ENCODE measurements around the gene RBM44.
"Not testable (repeated sequence)": the region's sequence is repeated elsewhere in the genome, so short reads cannot be mapped to it uniquely, and the experiment has no call there.

The RBM44 gene

DNA sequence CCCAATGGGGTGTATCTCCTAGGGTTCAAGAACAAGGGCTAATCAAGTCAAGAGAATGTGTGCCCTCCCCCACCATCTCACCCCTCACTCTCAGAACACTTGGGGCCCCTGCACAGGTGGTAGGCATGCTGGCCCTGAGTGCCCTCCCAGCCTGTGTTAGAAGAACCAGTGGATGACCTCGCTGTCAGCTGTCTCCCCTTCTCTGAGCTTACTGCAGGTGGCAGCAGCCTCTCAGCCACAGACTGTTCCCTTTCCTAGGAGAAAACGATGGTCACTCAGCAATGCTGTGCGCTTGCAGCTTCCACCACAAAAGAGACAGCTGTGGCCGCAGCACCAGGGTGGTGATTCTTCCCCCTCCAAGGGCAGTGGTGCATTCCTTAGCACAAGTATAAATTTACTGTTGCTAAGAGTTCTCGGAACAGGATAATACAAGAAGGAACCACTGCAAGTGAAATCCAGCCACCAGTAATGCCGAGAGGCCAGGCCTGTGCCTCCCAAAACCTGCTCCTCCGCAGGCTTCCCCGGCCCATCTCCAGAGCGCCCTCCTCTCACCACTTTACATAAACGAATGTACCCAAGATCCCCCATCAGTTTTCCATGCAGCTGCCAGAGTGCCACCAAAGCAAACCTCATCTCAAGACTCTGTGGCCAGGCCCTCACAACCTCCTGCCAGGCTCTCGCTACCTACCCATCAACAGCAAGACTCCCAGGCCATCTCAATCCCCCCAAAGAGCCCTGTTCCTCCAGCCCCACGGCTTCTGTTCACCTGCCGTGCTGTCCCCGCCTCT, 59.9 kb downstream of the RBM44 start:
- DNase-seq: peak; percentile 75

GRCh38 chr2:237859082-237859433, 60.5 kb downstream of the RBM44 start:
- peak; percentile 10 for DNase-seq

- DNase-seq: peak; percentile 49
These were observed 61.1 kb downstream of the RBM44 start, which contains the start of gene RAMP1 for GRCh38 chr2:237859533-237860272. RAMP1 (plus strand) TSS chr2:237859623; CDS start chr2:237859676, 53 bp downstream.

DNA sequence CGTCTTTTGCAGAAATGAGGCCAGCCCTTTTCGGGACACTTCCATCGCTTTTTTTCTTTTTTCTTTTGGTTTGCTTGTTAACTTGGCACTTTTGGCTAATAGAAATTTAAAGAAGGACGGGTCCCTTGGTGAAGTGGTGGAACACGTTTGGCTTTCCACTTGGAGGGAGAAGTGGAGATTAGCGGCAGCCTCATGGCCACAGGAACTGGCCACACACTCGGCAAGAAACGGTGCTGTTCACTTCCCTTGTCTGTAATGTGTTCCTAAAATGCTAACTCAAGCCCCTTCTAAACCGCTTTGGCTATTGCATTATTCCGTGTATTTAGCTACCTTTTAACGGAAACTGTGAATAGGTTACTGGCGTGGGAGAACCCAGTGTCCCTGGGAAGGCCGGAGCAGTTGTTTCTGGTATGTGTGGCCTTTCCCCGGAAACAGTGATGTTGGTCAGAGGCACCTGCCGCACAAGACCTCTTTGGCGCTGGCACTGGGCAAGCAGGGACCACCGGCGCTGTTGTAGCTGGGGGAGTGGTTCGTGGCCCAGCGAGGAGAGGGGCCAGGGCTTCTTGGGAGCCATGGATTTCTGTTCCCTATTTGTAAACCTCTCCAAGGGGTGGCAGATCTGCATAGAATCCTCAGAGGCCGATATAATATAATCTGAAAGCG, 61.8 kb downstream of the RBM44 start:
- no peak for DNase-seq

- DNase-seq: no peak
These were observed 63.4 kb downstream of the RBM44 start for GRCh38 chr2:237861875-237862527.

DNA sequence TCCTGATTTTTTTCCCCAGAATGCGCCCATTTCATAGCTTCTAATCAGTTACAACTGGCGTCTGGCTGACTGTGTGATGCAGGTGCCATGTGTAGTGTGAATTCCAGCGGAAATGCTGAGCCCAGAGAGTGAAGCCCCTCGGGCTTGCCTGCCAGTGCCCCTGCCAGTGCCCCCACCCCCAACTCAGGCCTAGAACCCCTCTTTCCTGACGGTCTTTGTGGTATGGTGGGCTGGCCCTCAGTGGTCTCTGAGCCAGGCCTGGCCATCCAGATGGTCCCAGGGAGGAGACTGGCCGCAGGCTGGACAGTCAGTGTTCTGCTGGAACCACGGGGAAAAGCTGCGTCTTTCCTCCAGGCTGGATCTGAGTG, 63.9 kb downstream of the RBM44 start:
- DNase-seq: no peak

DNA sequence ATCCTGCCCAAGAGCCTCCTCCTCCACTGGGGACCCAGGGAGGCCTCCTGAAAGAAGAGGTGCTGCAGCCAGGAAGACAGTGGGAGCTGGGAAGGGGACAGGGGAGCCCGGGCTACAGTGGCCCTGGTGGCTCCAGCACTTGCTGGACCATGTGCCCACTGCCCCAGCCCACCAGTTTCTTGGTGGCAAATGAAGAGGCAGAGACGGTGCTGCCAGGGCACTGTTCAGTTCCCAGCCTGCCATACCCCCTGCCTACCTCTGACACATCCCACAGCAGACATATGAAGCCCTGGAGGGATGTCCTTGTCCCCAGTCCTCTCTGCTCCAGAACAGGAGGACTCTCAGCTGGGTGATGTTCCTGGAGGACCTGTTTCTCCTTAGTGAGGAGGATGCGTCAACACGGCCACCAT, 64.5 kb downstream of the RBM44 start:
- no peak for DNase-seq

- no peak for DNase-seq
These were observed 65.3 kb downstream of the RBM44 start for GRCh38 chr2:237863689-237864443.

DNA sequence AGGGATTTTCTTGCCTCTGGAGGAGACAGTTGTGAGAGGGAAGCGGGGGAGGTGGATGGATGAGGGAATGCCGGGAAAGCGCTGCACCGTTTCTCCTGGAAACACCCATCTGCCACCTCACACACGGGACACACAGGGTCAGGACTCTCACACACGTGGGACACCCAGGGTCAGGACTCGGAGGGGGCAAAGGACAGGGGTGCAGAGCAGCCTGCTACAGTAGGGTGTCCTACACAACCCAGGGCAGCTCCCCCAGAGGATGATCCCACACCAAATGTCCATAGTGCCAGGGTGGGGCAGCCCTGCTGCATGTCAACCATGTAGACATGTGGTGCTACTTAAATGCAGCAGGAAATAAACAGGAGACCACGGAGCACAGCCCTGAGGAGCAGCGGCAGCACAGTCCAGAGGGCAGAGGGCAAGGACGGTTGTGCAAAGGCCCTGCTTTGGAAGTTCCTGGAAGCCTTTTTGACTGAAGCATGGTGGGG, 65.9 kb downstream of the RBM44 start:
- DNase-seq: no peak

- DNase-seq: peak; percentile 11
These were observed 66.5 kb downstream of the RBM44 start for GRCh38 chr2:237864940-237865622.

- peak; percentile 19 for DNase-seq
These were observed 67.1 kb downstream of the RBM44 start for GRCh38 chr2:237865623-237866041.

- no peak for DNase-seq
These were observed 67.6 kb downstream of the RBM44 start for GRCh38 chr2:237866101-237866621.

DNA sequence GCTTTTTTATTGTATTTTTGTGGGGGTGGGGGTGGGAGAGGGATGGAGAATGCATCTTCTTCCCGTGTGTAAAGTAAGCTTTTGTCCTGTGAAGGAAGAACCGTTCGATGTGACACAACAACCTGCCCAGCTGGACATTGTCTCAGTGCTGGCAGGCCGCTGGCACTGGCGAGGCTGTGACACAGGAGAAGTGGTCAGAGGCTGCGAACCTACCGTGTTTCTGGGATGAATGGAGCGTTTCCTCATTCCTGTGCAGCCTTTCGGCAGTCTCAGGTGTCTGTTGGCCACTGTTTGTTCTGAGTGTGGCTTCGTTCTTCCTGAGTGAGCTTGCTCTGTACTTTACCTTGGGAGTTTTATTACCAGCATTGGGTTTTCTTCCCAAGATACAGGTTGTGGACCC, 68.9 kb downstream of the RBM44 start:
- no peak for DNase-seq

GRCh38 chr2:237868074-237868473, 69.5 kb downstream of the RBM44 start:
- not testable (repeated sequence) for DNase-seq

- DNase-seq: no peak
These were observed 70.2 kb downstream of the RBM44 start for GRCh38 chr2:237868631-237869342.

DNA sequence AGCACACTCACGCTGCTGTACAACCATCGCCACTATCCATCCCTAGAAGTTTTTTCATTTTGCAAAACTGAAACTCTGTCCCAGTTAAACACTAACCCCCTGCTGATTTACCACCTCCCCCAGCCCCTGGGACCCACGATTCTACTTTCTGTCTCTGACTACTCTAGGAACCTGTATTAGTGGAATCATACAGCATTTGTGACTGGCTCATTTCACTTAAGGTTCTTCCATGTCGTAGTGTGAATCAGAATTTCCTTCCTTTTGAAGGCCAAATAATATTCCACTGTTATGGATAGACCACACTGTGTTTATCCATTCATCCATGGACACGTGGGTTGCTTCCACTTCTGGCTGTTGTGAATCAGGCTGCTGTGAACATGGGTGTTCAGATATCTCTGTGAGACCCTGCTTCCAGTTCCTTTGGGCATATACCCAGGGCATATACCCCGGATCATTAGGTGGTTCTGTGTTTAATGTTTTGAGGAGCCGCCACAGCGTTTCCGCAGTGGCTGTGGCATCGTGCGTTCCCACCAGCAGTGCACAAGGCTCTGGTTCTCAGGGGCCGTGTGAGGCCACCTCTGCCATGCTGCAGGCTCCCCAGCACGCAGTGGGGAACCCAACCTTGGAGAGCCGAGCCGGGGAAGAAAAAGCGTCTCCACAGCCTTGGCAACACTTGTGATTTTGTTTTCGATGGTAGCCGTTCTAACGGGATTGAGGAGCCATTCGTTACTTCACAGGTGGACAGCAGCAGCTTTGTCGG, 70.9 kb downstream of the RBM44 start:
- no peak for DNase-seq

- no peak for DNase-seq
These were observed 71.5 kb downstream of the RBM44 start for GRCh38 chr2:237870126-237870525.

- no peak for DNase-seq
These were observed 72.4 kb downstream of the RBM44 start for GRCh38 chr2:237870754-237871651.

All from NCI-H69 (cell line).